ENCODE results near the gene GNA12.

The GNA12 gene

DNA sequence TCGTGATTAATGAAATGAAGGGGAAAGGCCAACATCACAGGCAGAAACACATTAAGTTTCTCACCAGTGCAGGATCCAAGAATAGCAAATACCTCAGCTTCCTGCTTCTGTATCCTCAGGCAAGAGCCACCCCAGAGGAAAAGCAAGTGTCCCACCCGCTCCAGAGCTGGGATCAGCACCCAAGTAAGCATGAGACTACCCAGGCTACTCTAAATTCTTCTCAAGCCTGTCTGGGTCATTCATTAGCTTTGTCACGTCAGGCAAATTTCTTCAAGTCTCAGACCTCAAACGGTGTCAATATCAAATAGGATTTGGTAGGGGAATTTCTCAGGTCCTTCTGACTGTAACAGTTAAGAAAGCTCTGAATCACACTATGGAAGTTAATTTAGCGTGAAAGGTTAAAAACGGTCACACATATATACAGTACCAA is 59.0 kb downstream of the GNA12 start:
- TF ChIP-seq GATA2 (IDR thresholded peaks at IDR 0.05; ENCODE audit: low read depth, low read length) (no peak), GATA3 (IDR thresholded peaks at IDR 0.05; ENCODE audit: low read depth, low read length) (no peak)

DNA sequence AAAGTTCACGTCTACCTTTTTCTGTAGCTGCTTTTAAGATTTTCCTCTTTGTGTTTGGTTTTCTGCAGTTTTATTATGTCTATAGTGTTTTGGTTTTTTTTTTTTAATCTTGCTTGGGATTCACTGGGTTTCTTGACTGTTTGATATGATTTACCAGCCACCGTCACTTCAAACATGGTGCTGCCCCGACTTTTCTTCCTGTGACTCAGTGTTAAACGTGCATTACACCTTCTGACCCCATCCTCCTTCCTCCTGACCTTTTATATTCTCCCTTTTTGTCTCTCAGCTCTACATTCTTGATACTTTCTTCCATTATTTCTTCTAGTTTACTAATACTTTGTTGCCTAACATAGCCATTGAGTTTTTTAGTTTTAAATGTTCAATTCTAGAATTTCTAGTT is 61.5 kb downstream of the GNA12 start:
- TF ChIP-seq GATA3 (IDR thresholded peaks at IDR 0.05; ENCODE audit: low read depth, low read length) (no peak), GATA2 (IDR thresholded peaks at IDR 0.05; ENCODE audit: low read depth, low read length) (no peak)

DNA sequence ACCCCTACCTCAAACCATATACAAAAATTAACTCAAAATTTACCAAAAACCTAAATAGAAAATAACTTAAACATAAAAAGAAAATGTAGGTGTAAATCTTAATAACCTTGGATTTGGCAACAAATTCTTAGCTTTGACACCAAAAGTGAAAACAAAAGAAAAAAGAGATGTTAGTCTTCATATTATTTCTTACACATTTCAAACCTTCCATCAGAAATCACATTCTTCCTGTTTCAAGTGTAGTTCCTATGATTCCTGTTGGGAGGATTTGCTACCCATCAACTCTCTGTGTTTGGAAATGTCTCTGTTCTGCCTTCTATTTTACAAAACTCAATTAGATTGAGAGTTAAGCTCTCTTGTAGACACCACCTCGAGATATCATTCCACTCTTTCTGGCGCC is 62.0 kb downstream of the GNA12 start:
- no peak for TF ChIP-seq GATA2 (IDR thresholded peaks at IDR 0.05; ENCODE audit: low read depth, low read length)
- TF ChIP-seq GATA3 (IDR thresholded peaks at IDR 0.05; ENCODE audit: low read depth, low read length), result no peak

DNA sequence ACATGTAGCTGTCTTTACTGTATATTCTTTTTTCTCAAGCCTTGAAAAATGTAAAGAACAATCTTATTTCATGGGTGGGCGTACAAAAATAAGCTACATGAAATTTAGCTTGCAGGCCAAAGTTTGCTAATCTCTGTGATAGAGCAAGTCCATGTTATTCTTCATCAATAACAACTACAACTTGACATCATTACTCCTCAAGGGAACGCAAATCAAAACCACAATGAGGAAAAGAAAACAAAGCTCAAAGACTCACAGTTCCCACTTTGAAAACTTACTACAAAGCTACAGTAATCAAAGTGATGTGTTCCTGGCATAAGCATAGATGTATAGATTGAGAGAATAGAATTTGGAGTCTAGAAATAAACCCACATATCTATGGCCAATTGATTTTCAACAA is 62.5 kb downstream of the GNA12 start:
- TF ChIP-seq GATA3 (IDR thresholded peaks at IDR 0.05; ENCODE audit: low read depth, low read length), result no peak
- no peak for TF ChIP-seq GATA2 (IDR thresholded peaks at IDR 0.05; ENCODE audit: low read depth, low read length)

DNA sequence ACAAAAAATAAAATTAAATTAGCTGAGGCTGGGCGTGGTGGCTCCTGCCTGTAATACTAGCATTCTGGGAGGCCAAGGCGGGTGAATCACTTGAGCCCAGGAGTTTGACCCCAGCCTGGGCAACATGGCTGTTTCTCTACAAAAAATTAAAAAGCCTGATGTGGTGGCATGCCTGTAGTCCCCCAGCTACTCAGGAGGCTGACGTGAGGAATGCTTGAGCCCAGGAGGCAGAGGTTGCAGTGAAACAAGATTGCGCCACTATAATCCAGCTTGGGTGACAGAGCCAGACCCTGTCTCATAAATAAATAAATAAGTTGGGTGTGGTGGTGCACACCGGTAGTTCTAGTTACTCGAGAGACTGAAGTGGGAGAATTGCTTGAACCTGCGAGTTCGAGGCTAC is 65.1 kb downstream of the GNA12 start:
- TF ChIP-seq GATA3 (IDR thresholded peaks at IDR 0.05; ENCODE audit: low read depth, low read length) (no peak), GATA2 (IDR thresholded peaks at IDR 0.05; ENCODE audit: low read depth, low read length) (no peak)

DNA sequence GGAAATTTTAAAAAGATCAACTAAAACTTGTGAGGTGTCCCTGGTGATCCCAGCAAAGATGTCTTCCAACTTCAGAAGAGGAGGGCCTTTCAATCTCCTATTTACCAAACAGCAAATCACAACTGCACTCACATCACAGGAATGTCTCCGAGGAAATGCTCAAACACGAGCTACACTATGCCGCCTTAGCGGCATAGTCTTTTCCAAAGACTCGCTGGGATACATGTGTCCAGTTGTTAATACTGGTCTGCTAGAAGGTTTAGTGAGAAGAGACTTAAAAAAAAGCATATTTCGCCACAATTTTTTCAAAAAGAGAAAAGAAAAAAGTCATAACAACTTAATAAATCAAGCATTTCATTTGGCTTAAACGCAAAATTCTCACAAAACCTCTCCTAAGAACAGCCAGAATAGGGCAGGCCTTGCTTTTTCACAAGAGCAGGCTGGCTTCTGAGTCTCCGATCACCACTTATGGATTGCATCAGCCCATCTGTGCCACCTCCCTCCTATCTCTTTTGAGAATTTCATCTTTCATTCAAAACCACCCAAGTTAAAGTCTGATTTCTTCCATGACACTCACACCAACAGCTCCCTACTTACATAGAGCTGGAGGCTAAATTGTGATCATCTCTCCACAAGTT is 66.1 kb downstream of the GNA12 start:
- TF ChIP-seq GATA2 (IDR thresholded peaks at IDR 0.05; ENCODE audit: low read depth, low read length) (no peak), GATA3 (IDR thresholded peaks at IDR 0.05; ENCODE audit: low read depth, low read length) (no peak)

DNA sequence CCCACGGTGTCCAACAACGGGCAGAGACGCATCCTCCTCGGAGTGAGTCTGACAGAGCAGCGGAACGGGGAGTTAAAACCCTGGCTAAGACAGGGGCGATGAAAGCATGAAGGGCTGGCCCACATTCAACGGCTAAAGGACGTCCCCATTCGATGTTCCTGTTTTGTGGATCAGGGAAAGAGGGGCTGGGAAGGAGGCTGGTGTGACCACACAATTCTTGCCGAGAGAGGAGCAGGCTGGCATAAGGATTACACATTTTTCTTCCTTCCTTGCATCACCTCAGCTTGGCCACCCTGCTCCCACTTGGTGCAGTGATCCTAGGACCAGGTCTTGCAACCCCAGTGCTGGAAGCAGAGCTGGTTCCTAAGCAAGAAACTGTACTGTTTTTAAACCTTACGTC is 67.7 kb downstream of the GNA12 start:
- TF ChIP-seq GATA3 (IDR thresholded peaks at IDR 0.05; ENCODE audit: low read depth, low read length) (no peak), GATA2 (IDR thresholded peaks at IDR 0.05; ENCODE audit: low read depth, low read length) (no peak)

DNA sequence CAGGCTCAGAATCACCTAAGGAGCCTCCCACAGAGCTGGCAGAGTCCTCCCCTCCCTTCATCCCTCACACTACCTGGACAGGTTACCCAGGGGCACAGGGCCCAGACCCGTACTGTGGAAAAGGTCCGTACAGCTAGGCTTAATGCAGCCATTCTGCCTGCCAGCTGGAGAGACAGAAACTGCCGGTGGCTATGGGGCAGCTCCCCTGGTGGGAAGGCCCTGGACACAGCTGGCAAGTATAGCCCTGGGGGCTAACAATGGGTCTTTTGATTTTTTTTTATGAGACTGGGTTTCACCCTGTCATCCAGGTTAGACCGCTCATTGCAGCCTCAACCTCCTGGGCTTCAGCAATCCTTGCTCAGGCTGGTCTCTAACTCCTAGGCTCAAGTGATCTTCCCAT is 68.3 kb downstream of the GNA12 start:
- no peak for TF ChIP-seq GATA3 (IDR thresholded peaks at IDR 0.05; ENCODE audit: low read depth, low read length)
- TF ChIP-seq GATA2 (IDR thresholded peaks at IDR 0.05; ENCODE audit: low read depth, low read length), result no peak

DNA sequence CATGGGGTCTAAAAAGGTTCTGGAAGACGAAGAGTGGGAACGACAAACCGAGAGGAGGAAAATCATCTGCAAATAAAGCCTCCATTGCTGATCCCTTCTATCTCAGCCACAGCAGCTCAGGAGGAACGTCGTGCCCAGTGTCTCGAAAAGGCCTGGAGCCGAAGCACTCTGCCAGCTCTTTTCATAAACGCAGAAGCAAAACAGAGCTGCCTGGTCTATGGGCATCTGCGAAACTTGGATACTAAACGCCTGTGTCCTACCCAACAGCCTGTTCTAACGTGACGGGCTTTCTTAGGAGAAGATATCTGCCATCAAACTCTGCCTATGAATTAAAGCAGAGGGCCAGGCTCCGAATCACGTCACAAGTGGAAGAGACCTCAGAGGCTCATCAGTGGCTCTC is 68.7 kb downstream of the GNA12 start:
- TF ChIP-seq GATA3 (IDR thresholded peaks at IDR 0.05; ENCODE audit: low read depth, low read length), result no peak
- TF ChIP-seq GATA2 (IDR thresholded peaks at IDR 0.05; ENCODE audit: low read depth, low read length), result no peak

DNA sequence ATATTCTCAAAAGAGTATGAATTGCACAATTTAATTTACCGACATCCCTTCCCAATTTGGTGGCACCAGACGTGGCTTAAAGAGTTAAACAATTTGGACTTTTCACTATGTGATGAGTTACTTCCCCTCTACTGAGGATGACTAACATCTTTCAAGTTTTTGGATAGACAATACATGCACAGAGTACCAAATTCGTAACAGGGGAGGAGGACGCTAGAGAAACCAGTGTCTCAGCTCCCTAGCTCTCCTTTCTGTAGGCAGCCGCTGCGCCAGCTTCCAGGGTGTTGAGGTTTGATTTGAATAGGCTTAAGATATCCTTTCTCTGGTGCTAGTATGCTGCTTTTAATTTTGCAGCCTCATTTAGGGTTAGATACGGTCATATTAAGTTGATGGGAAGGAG is 69.2 kb downstream of the GNA12 start:
- TF ChIP-seq GATA3 (IDR thresholded peaks at IDR 0.05; ENCODE audit: low read depth, low read length), result no peak
- no peak for TF ChIP-seq GATA2 (IDR thresholded peaks at IDR 0.05; ENCODE audit: low read depth, low read length)

DNA sequence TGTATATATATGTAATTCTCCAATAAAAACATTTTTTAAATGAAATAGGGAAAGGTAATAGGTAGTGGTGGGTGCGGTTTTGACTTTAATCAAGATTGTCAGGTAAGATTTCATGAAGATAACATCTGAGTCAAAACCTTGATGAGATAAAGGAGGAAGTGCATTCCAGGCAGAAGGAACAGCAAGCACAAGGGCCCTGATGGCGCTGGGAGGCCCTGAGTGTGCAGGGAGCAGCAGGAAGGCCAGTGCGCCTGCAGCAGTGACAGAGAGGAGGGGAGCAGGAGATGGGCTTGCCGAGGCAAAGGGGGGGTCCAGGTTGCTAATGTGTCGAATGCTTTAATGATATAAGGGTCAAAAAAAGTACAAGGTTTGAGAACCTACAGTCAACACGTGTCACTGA is 69.8 kb downstream of the GNA12 start:
- TF ChIP-seq GATA2 (IDR thresholded peaks at IDR 0.05; ENCODE audit: low read depth, low read length) (no peak), GATA3 (IDR thresholded peaks at IDR 0.05; ENCODE audit: low read depth, low read length) (no peak)

DNA sequence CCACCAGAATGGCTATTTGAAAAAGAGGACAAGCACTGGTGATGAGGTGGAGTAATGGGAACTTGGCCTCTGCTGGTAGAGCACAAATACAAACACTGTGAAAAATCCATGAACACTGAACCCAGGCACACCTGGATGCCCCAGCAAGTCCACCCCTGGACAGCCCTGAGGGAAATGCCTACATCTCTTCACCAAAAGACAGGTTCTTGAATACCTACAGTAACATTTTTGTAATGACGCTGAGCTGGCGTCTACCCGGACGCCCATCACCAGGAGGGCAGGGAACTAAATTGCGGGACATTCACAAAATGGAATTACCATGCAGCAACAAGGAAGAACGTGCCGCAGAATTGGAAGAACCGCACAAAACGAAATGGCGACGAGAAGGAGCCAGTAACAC is 70.5 kb downstream of the GNA12 start:
- no peak for TF ChIP-seq GATA2 (IDR thresholded peaks at IDR 0.05; ENCODE audit: low read depth, low read length)
- no peak for TF ChIP-seq GATA3 (IDR thresholded peaks at IDR 0.05; ENCODE audit: low read depth, low read length)

DNA sequence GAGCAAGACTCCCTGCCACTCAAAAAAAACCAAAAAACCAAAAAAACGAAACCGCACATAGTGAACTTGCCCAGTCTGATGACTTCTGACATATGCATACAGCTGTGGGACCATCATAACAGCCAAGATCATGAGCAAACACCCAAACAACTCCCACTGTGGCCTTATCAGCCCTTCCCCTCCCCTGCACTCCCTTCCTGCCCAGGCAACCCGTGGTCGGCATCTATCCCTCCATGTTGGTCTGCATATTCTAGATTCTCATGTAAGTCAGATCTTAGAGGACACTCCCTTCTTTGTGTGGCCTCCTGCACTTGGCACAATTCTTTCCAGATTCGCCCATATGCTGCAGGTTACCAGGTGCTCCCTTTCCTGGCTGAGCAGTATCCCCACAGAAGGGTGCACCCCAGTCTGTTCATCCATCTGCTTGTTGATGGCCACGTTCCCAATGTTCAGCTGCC is 72.8 kb downstream of the GNA12 start:
- no peak for TF ChIP-seq GATA2 (IDR thresholded peaks at IDR 0.05; ENCODE audit: low read depth, low read length)
- TF ChIP-seq GATA3 (IDR thresholded peaks at IDR 0.05; ENCODE audit: low read depth, low read length), result no peak

DNA sequence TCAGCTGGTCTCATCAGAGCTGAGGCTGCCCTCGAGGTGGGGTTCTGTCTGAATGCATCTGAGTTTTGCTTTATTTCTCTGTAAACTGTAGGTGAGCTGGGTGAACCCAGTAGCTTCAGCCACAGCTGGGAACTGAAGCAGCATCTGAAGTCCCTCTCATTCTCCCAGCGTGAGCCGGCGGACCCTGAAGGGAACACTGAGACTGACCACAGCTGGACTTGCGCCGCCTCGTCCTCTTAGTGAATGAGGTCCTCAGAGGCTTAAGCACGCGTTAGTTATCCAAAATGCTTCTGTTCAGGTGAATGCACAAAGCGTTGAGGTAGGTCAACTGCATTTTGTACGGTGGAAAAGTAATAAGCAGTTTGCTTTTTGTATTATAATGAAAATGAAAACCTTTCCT is 79.5 kb downstream of the GNA12 start:
- TF ChIP-seq GATA2 (IDR thresholded peaks at IDR 0.05; ENCODE audit: low read depth, low read length) (no peak), GATA3 (IDR thresholded peaks at IDR 0.05; ENCODE audit: low read depth, low read length) (no peak)

DNA sequence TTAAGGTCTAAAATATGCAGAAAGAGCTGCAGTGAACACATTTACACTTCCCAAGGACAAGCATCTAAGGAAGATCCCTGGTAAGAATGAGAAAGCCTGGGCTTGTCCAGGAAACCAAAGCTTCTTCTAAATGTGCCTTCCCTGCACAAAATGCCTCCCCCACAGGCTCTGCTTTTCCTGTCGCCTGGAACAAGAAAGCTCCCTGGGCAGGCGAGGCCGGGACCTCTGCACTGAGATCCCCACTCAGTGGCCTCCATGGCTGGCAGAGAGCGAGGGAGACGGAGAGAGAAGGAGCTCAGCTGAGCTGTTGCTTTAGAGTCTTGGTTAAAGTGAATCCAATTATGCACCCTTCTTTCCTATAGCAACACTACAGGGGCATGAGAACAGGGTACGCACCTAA is 80.5 kb downstream of the GNA12 start:
- no peak for TF ChIP-seq GATA3 (IDR thresholded peaks at IDR 0.05; ENCODE audit: low read depth, low read length)
- no peak for TF ChIP-seq GATA2 (IDR thresholded peaks at IDR 0.05; ENCODE audit: low read depth, low read length)

All from SH-SY5Y (cell line).